Ascending aorta (tissue), 2 donors: ENCODE measurements around the gene MAP7D2. TPM values are rescaled to one million over a fixed set of nuclear protein-coding genes. Genes with fewer than 3 reads are reported as not detected.

ENCODE experiments used
- DNase-seq, 2 donors: peaks; one replicate each; pipeline ENCODE4 v3.0.0-alpha.2; 2019; ENCODE audit warnings: low spot score in 2 of 2
- H3K27ac ChIP-seq, 2 donors: fragments of 200-600 bp; sonication (generic); one replicate each; pipeline ENCODE4 v1.5.1; 2016 to 2017; ENCODE audit warnings: mild to moderate bottlenecking in 1 of 2
- H3K27me3 ChIP-seq: fragments of 200-600 bp; sonication (generic); one replicate; pipeline ENCODE4 v1.5.1; 2017
- H3K36me3 ChIP-seq, 2 donors: fragments of 200-600 bp; sonication (generic); one replicate each; pipeline ENCODE4 v1.5.1; 2016
- H3K4me1 ChIP-seq, 2 donors: fragments of 200-600 bp; sonication (generic); one replicate each; pipeline ENCODE4 v1.5.1; 2016 to 2017; ENCODE audit warnings: mild to moderate bottlenecking in 1 of 2
- H3K4me3 ChIP-seq, 2 donors: fragments of 200-600 bp; sonication (generic); one replicate each; pipeline ENCODE4 v1.5.1; 2016 to 2017; ENCODE audit warnings: mild to moderate bottlenecking in 1 of 2
- H3K9me3 ChIP-seq, 2 donors: fragments of 200-600 bp; sonication (generic); one replicate each; pipeline ENCODE4 v1.5.1; 2016
- intact Hi-C: fragments of 100-400 bp; cut with DNase I; formaldehyde crosslinking; loops from one replicate; pipeline ENCODE4 v1.15.1; 2023
- total RNA-seq: library from RNA; depleted of rRNA; stranded (reverse); fragments of >200 nt; gene quantifications from one replicate; pipeline ENCODE4 v1.1.0, GENCODE V29; 2016
- TF ChIP-seq, protein P1 (sequence below), 3 experiments: fragments of 200-600 bp in 2 of 3; fragments of 450-650 bp in 1 of 3; sonication (generic) in 2 of 3; IDR thresholded peaks; one replicate each; pipeline ENCODE4 v1.5.1; 2016 to 2019; ENCODE audit warnings: antibody characterized with exemption in 3 of 3, mild to moderate bottlenecking in 1 of 3, moderate library complexity in 1 of 3

MAP7D2 gene
- total RNA-seq, 1 donor from 2014 or later, result not detected

GRCh38 chrX:20063716-20064351 lies 52.9 kb downstream of the MAP7D2 start:
- TF ChIP-seq, protein P1, sequence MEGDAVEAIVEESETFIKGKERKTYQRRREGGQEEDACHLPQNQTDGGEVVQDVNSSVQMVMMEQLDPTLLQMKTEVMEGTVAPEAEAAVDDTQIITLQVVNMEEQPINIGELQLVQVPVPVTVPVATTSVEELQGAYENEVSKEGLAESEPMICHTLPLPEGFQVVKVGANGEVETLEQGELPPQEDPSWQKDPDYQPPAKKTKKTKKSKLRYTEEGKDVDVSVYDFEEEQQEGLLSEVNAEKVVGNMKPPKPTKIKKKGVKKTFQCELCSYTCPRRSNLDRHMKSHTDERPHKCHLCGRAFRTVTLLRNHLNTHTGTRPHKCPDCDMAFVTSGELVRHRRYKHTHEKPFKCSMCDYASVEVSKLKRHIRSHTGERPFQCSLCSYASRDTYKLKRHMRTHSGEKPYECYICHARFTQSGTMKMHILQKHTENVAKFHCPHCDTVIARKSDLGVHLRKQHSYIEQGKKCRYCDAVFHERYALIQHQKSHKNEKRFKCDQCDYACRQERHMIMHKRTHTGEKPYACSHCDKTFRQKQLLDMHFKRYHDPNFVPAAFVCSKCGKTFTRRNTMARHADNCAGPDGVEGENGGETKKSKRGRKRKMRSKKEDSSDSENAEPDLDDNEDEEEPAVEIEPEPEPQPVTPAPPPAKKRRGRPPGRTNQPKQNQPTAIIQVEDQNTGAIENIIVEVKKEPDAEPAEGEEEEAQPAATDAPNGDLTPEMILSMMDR (IDR thresholded peaks at IDR 0.05), result no peak
- Histone ChIP-seq H3K27me3 (no peaks in the 10 kb centered on the region), H3K9me3 (no peaks in the 10 kb centered on the region), H3K36me3 (no peaks in the 10 kb centered on the region), H3K4me1 (peaks cover 3 to 4% of the 10 kb centered on the region in 2 donors), H3K27ac (no peak overlapping the region), H3K4me3 (no peak overlapping the region)
- DNase-seq, result no peak
- intact Hi-C loops, result loop anchor here (10.0 kb wide), 1 partner anchor 159 kb away; no protein-coding TSS in a partner anchor

- TF ChIP-seq, protein P1 (IDR thresholded peaks at IDR 0.05), result no peak
- intact Hi-C loops, result loop anchor here (10.0 kb wide), 1 partner anchor 158 kb away; no protein-coding TSS in a partner anchor
- H3K9me3 ChIP-seq, result no peaks in the 10 kb centered on the region
- no peak for DNase-seq
- H3K4me3 ChIP-seq, result no peak overlapping the region
- no peaks in the 10 kb centered on the region for H3K36me3 ChIP-seq
- peaks cover 3 to 4% of the 10 kb centered on the region in 2 donors for H3K4me1 ChIP-seq
- H3K27ac ChIP-seq, result no peak overlapping the region
- H3K27me3 ChIP-seq, result no peaks in the 10 kb centered on the region
Measured at GRCh38 chrX:20063153-20063552, 53.6 kb downstream of the MAP7D2 start.

DNA sequence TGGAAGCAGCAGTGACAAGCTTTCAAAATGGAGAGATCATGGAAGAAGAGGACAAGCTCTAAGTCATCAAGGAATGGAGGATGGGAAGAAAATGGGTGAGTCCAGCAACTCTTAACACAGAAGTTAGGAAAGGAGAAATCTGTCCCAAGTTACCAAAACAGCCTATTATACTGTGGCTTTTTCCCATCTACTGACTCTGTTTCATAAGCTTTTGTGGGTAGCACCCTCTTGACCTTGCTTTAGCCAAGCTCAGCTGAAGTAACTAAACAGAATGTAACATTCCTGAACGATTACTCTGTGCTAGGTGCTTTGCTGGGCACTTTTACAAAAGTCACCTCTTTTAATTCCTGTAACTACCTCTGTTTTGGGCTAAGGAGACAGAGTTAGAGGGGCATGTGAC lies 54.9 kb downstream of the MAP7D2 start:
- TF ChIP-seq, protein P1 (IDR thresholded peaks at IDR 0.05), result no peak

DNA sequence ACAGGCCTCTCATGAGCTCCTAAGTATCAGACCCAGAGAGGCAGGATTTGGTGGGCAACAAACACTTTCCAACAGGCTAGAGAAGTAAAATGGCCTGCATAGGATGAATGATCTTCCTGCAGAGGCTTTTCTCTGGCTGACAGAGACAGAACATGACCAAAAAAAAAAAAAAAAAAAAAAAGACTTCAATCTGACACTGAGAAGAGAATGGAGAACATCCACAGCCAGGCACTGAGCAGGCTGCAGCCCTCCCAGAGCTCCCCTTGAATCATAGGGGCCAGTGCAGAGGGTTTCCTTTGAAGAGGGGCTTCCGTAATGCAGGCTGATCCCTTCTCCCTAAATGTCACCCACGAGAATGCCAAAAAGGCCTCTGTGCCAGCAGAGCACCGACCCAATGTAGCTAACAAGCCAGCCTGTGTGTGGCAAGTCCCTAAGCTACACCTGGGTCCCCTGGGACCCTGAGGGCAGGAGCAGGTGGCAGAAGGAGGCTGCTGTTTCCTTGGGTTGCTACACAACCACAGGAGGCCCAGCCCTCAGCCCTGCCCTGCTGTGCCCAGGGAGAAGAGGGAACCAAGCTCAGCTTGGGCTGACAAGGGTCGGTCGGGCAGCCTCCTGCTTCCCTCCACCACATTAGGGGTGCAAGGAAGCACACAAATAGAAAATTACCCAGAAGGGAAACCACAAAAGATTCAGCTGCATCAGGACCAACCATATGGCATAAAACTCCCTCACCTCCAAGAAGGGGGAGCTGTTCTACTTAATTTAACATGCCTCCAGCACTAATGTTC lies 55.6 kb downstream of the MAP7D2 start:
- Histone ChIP-seq H3K36me3 (no peaks in the 10 kb centered on the region), H3K4me3 (no peak overlapping the region), H3K27me3 (no peaks in the 10 kb centered on the region), H3K27ac (no peak overlapping the region), H3K4me1 (no peaks in the 10 kb centered on the region), H3K9me3 (no peaks in the 10 kb centered on the region)
- intact Hi-C loops, result loop anchor here (10.0 kb wide), 1 partner anchor 156 kb away; no protein-coding TSS in a partner anchor
- TF ChIP-seq, protein P1 (IDR thresholded peaks at IDR 0.05), result no peak
- no peak for DNase-seq

More for the DNA sequence above, 54.9 kb downstream of the MAP7D2 start:
- Histone ChIP-seq H3K4me3 (no peak overlapping the region), H3K27me3 (no peaks in the 10 kb centered on the region), H3K36me3 (no peaks in the 10 kb centered on the region), H3K9me3 (no peaks in the 10 kb centered on the region), H3K27ac (no peak overlapping the region), H3K4me1 (no peaks in the 10 kb centered on the region)
- DNase-seq, result no peak
- intact Hi-C loops, result loop anchor here (10.0 kb wide), 1 partner anchor 157 kb away; no protein-coding TSS in a partner anchor

DNA sequence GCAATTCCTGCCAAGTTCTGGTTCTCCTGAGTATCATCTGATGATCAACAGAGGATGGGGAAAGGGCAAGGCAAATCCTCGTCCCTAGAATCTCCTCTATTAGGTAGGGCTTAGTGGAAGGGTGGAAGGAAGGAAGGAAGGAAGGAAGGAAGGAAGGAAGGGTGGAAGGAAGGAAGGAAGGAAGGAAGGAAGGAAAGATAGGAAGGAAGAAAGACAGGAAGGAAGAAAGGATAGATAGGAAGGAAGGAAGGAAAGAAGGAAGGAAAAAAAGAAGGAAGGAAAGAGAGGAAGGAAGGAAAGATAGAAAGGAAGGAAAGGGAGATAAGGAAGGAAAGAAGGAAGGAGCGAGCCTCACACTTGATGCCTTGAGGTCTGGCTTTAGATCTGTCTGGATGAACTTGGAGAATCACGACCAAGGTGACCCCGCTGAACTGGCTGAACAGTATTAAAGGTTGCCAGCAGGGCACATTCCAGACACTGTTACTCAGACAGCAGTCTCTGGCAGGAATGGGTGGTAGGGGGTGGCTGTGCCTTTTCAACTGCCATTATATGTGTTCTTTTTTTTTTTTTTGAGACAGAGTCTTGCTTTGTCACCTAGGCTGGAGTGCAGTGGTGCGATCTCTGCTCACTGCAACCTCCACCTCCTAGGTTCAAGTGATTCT lies 57.1 kb downstream of the MAP7D2 start:
- TF ChIP-seq, protein P1 (IDR thresholded peaks at IDR 0.05), result no peak
- H3K27me3 ChIP-seq, result no peaks in the 10 kb centered on the region
- H3K4me1 ChIP-seq, result no peaks in the 10 kb centered on the region
- no peaks in the 10 kb centered on the region for H3K36me3 ChIP-seq
- intact Hi-C loops, result loop anchor here (10.0 kb wide), 1 partner anchor 155 kb away; no protein-coding TSS in a partner anchor
- H3K4me3 ChIP-seq, result no peak overlapping the region
- H3K27ac ChIP-seq, result no peak overlapping the region
- H3K9me3 ChIP-seq, result no peaks in the 10 kb centered on the region
- no peak for DNase-seq
